Osteocyte (in vitro differentiated cells): ENCODE data around the gene ARHGAP31. TPM values are rescaled to one million over a fixed set of nuclear protein-coding genes. Genes with fewer than 3 reads are reported as not detected.

ENCODE experiments used
- DNase-seq: peaks from one replicate; pipeline ENCODE4 v3.0.0; 2021; ENCODE audit warnings: mixed read lengths; ENCODE audit not compliant: unreplicated experiment; ENCODE audit errors: extremely low spot score
- H3K27ac Mint-ChIP-seq: one replicate; pipeline ENCODE4 v1.8.0; 2021; ENCODE audit warnings: mild to moderate bottlenecking, mixed read lengths; ENCODE audit not compliant: unreplicated experiment
- H3K27me3 Mint-ChIP-seq: one replicate; pipeline ENCODE4 v1.8.0; 2021; ENCODE audit warnings: mixed read lengths; ENCODE audit not compliant: unreplicated experiment
- H3K36me3 Mint-ChIP-seq: one replicate; pipeline ENCODE4 v1.8.0; 2021; ENCODE audit warnings: mixed read lengths; ENCODE audit not compliant: unreplicated experiment
- H3K4me1 Mint-ChIP-seq: one replicate; pipeline ENCODE4 v1.8.0; 2021; ENCODE audit warnings: mixed read lengths; ENCODE audit not compliant: unreplicated experiment
- H3K4me3 Mint-ChIP-seq: one replicate; pipeline ENCODE4 v1.8.0; 2021; ENCODE audit warnings: mild to moderate bottlenecking, moderate library complexity, mixed read lengths; ENCODE audit not compliant: unreplicated experiment
- H3K9me3 Mint-ChIP-seq: one replicate; pipeline ENCODE4 v1.8.0; 2021; ENCODE audit warnings: mixed read lengths; ENCODE audit not compliant: unreplicated experiment
- CTCF ChIP-seq: fragments of 200-600 bp; sonication (generic); IDR thresholded peaks from 2 replicates; pipeline ENCODE4 v1.5.0; 2021; ENCODE audit warnings: antibody characterized with exemption, mild to moderate bottlenecking, moderate library complexity
- total RNA-seq: library from RNA; stranded (reverse); gene quantifications from 2 replicates; pipeline ENCODE4 v1.2.1, GENCODE V29; 2021

Gene ARHGAP31
- total RNA-seq, 1 donor from 2014 or later = 49.7 TPM

DNA sequence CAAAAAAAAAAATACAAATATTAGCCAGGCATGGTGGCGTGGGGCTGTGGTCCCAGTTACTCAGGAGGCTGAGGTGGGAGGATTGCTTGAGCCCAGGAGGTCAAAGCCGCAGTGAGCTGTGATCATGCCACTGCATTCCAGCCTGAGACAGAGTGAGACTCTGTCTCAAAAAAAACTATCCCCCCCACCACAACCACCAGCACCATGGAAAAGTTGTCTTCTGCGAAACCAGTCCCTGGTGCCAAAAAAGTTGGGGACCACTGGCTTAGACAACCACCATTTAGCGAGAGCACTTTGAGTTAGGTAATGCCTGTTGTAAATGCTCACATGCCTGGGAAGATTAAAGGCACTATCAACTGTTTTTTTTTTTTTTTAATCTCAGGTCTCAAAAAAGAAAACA is 15.4 kb downstream of the ARHGAP31 start:
- H3K27me3 Mint-ChIP-seq = no peaks in the 10 kb centered on the region
- TF ChIP-seq CTCF = no peak
- no peak for DNase-seq
- peaks cover 43% of the 10 kb centered on the region for H3K4me1 Mint-ChIP-seq
- no peak overlapping the region for H3K4me3 Mint-ChIP-seq
- H3K9me3 Mint-ChIP-seq = no peaks in the 10 kb centered on the region
- peak overlapping the region; percentile 73 for H3K27ac Mint-ChIP-seq
- H3K36me3 Mint-ChIP-seq = peaks cover 32% of the 10 kb centered on the region

DNA sequence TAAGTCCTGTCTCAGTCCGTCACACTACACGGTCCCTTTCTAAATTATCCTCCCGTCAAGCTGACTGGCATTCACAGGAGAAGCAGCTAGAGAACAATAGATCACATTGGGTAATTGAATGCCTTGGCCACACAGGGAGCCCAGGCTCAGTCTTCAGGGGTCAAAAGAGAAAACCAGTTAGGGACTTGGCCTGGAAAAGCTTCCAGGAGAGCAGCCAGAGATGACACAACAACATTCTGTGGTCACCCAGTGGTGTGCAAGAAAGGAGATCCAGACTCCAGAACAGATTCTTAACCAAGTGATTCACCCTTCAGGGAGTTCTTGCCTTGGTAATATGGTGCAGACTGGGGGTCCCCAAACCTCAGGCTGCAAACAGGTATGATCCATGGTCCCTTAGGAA is 15.9 kb downstream of the ARHGAP31 start:
- H3K4me3 Mint-ChIP-seq = no peak overlapping the region
- H3K27ac Mint-ChIP-seq = peak overlapping the region; percentile 73
- no peak for TF ChIP-seq CTCF
- peaks cover 32% of the 10 kb centered on the region for H3K36me3 Mint-ChIP-seq
- DNase-seq = no peak
- H3K27me3 Mint-ChIP-seq = no peaks in the 10 kb centered on the region
- H3K9me3 Mint-ChIP-seq = no peaks in the 10 kb centered on the region
- peaks cover 40% of the 10 kb centered on the region for H3K4me1 Mint-ChIP-seq

GRCh38 chr3:119311081-119311925 is 17.1 kb downstream of the ARHGAP31 start:
- no peaks in the 10 kb centered on the region for H3K27me3 Mint-ChIP-seq
- H3K4me1 Mint-ChIP-seq = peaks cover 35% of the 10 kb centered on the region
- H3K4me3 Mint-ChIP-seq = no peak overlapping the region
- H3K36me3 Mint-ChIP-seq = peaks cover 32% of the 10 kb centered on the region
- peak overlapping the region; percentile 52 for H3K27ac Mint-ChIP-seq
- no peaks in the 10 kb centered on the region for H3K9me3 Mint-ChIP-seq
- DNase-seq = no peak
- no peak for TF ChIP-seq CTCF

DNA sequence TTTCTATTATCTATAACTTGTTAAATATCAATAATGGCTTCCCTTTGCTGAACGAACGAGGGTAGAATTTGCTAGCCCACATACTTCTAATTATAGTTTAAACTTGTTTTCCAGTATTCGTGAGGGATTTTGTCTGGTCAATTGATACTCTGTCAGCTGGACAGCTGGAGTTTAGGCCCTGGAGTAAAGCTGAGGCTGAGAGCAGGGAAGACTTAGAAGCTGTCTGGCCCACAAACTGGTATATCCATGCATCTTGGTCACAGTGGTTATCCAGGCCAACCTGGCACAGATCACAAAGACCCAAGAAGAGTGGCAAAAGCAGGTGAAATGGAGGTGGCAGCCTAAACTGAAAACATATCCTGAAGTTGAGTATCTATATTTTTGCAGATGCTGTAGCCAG is 19.3 kb downstream of the ARHGAP31 start:
- Mint-ChIP-seq H3K9me3 (no peaks in the 10 kb centered on the region), H3K4me1 (peaks cover 53% of the 10 kb centered on the region), H3K36me3 (peaks cover 24% of the 10 kb centered on the region), H3K27ac (no peak overlapping the region), H3K4me3 (no peak overlapping the region), H3K27me3 (no peaks in the 10 kb centered on the region)
- no peak for DNase-seq
- no peak for TF ChIP-seq CTCF

- peaks cover 24% of the 10 kb centered on the region for H3K36me3 Mint-ChIP-seq
- peaks cover 57% of the 10 kb centered on the region for H3K4me1 Mint-ChIP-seq
- H3K4me3 Mint-ChIP-seq = no peak overlapping the region
These were observed 20.6 kb downstream of the ARHGAP31 start for GRCh38 chr3:119314821-119315220.

More at GRCh38 chr3:119314821-119315220, 20.6 kb downstream of the ARHGAP31 start:
- DNase-seq = no peak
- Mint-ChIP-seq H3K27me3 (no peaks in the 10 kb centered on the region), H3K27ac (no peak overlapping the region), H3K9me3 (no peaks in the 10 kb centered on the region)
- TF ChIP-seq CTCF = no peak
